ENCODE measurements around the gene KRTAP9-4.
"Not testable (repeated sequence)": the region's sequence is repeated elsewhere in the genome, so short reads cannot be mapped to it uniquely, and the experiment has no call there.

DNA sequence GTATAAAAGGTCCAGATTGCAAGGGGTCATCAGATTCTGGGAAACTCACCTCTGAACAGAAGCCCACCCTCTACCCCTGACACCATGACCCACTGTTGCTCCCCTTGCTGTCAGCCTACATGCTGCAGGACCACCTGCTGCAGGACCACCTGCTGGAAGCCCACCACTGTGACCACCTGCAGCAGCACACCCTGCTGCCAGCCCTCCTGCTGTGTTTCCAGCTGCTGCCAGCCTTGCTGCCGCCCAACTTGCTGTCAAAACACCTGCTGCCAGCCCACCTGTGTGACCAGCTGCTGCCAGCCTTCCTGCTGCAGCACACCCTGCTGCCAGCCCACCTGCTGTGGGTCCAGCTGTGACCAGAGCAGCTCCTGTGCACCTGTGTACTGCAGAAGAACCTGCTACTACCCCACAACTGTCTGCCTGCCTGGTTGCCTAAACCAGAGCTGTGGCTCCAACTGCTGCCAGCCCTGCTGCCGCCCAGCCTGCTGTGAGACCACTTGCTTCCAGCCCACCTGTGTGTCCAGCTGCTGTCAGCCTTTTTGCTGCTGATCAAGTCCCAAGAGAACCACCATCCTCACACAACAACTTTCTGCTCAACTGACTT is at the start of gene KRTAP9-4:
- TF ChIP-seq BCL11A (tag by site-specific recombination; IDR thresholded peaks at IDR 0.05; ENCODE audit: low read depth); ZBTB8A (tag by site-specific recombination; IDR thresholded peaks at IDR 0.05); ZNF274 (IDR thresholded peaks at IDR 0.05; ENCODE audit: low read length); ZNF274 (tag by site-specific recombination; IDR thresholded peaks at IDR 0.05; ENCODE audit: borderline replicate concordance): not testable (repeated sequence)
